Measurements from ENCODE around the gene ZNF823. TPM values are rescaled to one million over a fixed set of nuclear protein-coding genes. Genes with fewer than 3 reads are reported as not detected.

Gene ZNF823
- total RNA-seq, 2 donors from 2014 or later = 4.7 to 11.9 TPM

DNA sequence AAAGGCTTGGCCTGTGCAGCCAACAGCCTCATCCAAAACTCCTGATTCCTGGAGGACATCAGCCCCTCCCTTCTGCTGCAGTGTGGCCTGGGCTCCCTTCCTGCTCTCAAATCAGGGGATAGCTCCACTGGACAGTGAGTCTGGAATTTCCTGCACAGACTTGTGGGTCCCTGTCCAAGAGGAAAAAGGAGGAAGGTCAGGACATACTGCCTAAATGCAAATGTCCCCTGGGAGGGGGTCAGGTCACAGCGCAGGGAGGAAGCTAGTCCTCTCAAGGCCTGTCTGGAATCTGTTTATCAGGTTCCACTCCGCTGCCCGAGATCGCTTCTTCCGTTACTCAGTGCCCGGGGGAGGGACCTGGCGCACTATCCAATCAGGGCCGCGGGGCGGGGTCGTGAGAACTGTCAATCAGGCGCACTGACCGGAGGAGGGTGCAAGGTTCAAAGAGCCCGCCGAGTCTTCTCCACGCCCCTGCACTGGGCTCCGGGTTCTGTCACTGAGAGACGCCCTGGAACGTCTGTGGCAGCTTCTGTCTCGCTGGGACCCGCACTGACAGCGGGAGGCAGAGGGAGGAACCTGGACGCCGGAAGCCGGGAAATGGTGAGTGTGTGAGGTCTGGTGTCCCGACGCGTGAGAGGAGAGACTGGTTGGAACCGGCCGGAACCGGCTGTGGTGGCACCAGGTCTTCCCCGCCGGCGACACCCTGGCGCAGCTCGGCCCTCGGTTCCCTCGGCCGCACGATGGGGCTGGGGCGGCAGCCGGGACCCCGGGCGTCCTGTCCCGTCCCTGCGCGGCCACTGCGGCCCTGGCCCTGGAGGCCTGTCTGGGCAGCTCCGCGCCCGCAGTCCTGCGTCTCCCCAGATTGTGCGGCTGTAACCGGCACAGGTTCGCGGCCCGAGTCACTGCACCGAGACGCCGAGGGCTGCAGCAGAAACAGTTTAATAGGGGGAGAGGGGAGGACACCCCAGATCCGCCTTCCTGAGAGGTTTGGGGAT is 28.1 kb upstream of the ZNF823 start, which contains the start of gene ZNF441:
Gene ZNF441 (plus strand): TSS at position 404 of the 995 bp plus-strand sequence. CDS start 194 bp downstream, at position 598.
- TF ChIP-seq, protein P1, sequence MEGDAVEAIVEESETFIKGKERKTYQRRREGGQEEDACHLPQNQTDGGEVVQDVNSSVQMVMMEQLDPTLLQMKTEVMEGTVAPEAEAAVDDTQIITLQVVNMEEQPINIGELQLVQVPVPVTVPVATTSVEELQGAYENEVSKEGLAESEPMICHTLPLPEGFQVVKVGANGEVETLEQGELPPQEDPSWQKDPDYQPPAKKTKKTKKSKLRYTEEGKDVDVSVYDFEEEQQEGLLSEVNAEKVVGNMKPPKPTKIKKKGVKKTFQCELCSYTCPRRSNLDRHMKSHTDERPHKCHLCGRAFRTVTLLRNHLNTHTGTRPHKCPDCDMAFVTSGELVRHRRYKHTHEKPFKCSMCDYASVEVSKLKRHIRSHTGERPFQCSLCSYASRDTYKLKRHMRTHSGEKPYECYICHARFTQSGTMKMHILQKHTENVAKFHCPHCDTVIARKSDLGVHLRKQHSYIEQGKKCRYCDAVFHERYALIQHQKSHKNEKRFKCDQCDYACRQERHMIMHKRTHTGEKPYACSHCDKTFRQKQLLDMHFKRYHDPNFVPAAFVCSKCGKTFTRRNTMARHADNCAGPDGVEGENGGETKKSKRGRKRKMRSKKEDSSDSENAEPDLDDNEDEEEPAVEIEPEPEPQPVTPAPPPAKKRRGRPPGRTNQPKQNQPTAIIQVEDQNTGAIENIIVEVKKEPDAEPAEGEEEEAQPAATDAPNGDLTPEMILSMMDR (IDR thresholded peaks at IDR 0.05) = no peak
- TF ChIP-seq POLR2A (IDR thresholded peaks at IDR 0.05) = peak; percentile 39 to 83 (median 77)
- peak within 1 kb of the TSS; percentile 86 to 97 (median 94) for H3K27ac ChIP-seq
- H3K9me3 ChIP-seq = peaks cover 0 to under 1% (median 0%) of the 10 kb centered on the region in 3 donors
- DNase-seq = peak; percentile 96 to 99 (median 98)
- intact Hi-C loops (cut with DNase I) = no loop called here
- no peaks in the 10 kb centered on the region for H3K36me3 ChIP-seq (replicated peaks in 1 of 2; ENCODE audit: insufficient read depth in 1 of 2, low read depth in 2 of 2)
- peak; percentile 98 for ATAC-seq
- H3K4me1 ChIP-seq = peaks cover 17% of the 10 kb centered on the region
- H3K27me3 ChIP-seq = no peaks in the 10 kb centered on the region
- 0% methylated on average over 13 to 61 of the region's 61 CpGs for WGBS, 2 donors
- peak within 1 kb of the TSS; percentile 62 to 83 for H3K4me3 ChIP-seq

DNA sequence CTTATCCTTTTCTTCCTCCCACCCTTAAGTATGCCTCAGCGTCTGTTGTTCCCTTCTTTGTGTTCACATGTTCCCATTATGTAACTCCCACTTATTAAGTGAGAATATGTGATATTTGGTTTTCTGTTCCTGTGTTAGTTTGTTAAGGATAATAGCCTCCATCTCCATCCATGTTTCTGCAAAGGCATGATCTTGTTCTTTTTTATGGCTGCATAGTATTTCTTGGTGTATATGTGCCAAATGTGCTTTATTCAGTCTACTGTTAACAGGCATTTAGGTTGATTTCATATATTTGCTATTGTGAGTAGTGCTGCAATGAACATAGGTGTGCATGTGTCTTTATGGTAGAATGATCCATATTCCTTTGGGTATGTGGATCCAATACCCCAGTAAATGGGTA is 24.9 kb upstream of the ZNF823 start:
- no peak for DNase-seq
- no peak for TF ChIP-seq POLR2A (IDR thresholded peaks at IDR 0.05)
- TF ChIP-seq, protein P1 (IDR thresholded peaks at IDR 0.05) = no peak
- Histone ChIP-seq H3K27me3 (no peaks in the 10 kb centered on the region), H3K4me3 (no peak overlapping the region), H3K9me3 (no peaks in the 10 kb centered on the region), H3K36me3 (replicated peaks in 1 of 2; ENCODE audit: insufficient read depth in 1 of 2, low read depth in 2 of 2) (no peaks in the 10 kb centered on the region), H3K27ac (no peak overlapping the region), H3K4me1 (peaks cover 16% of the 10 kb centered on the region)
- intact Hi-C loops (cut with DNase I) = no loop called here
- no peak for ATAC-seq
- whole genome bisulfite sequencing, 2 donors = 77 to 96% methylated on average over 1 of the region's 1 CpG

DNA sequence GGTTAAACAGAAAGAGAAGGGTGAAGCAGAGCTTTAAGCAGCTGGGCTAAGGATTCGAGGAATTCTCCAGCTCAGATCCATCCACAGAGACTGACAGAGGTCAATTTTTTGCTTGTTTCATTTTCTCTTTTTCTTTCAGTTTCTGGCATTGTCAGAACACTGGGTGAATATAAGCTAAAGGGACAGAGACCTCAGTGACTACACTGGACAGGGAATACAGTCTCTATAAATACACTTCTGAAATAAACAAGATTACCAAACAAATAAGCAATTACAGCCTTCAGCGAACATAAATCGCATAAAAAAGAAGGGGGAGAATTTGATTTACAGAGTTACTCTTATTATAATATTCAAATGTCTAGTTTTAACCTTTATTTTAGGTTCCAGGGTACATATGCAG is 24.4 kb upstream of the ZNF823 start:
- intact Hi-C loops (cut with DNase I) = no loop called here
- peaks cover 11% of the 10 kb centered on the region for H3K4me1 ChIP-seq
- TF ChIP-seq, protein P1 (IDR thresholded peaks at IDR 0.05) = no peak
- no peak for TF ChIP-seq POLR2A (IDR thresholded peaks at IDR 0.05)
- H3K27ac ChIP-seq = no peak overlapping the region
- ATAC-seq = no peak
- no peaks in the 10 kb centered on the region for H3K27me3 ChIP-seq
- H3K9me3 ChIP-seq = no peaks in the 10 kb centered on the region
- H3K36me3 ChIP-seq (replicated peaks in 1 of 2; ENCODE audit: insufficient read depth in 1 of 2, low read depth in 2 of 2) = no peaks in the 10 kb centered on the region
- WGBS, 2 donors = 61 to 63% methylated on average over 3 of the region's 3 CpGs
- DNase-seq = no peak
- no peak overlapping the region for H3K4me3 ChIP-seq

DNA sequence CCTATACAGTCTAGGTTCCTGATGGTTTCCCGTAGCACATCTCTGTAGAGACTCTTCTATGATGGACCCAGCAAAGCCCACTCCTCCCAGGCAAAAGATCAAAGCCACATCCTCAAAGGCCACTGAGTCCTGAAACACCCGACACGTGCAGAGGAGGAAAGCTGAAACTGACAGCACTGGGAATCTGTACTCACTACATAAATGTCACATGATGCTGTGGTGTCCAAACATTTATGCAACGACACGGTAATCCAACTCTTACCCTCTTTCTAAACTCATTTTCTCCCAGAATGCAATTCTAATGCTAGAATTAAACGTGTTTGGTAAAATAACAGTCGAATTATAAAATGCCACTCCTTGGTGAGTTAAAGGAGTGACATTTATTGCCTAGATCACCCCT is 21.1 kb upstream of the ZNF823 start:
- Histone ChIP-seq H3K27ac (no peak overlapping the region), H3K4me1 (no peaks in the 10 kb centered on the region), H3K9me3 (no peaks in the 10 kb centered on the region), H3K36me3 (replicated peaks in 1 of 2; ENCODE audit: insufficient read depth in 1 of 2, low read depth in 2 of 2) (no peaks in the 10 kb centered on the region), H3K27me3 (no peaks in the 10 kb centered on the region), H3K4me3 (no peak overlapping the region)
- intact Hi-C loops (cut with DNase I) = no loop called here
- 61 to 63% methylated on average over 7 of the region's 7 CpGs for WGBS, 2 donors
- TF ChIP-seq, protein P1 (IDR thresholded peaks at IDR 0.05) = no peak
- TF ChIP-seq POLR2A (IDR thresholded peaks at IDR 0.05) = no peak
- DNase-seq (no peak), ATAC-seq (no peak)
